NT2/D1 (cell line): ENCODE data around the gene NLGN1.

ENCODE experiments used
- YY1 ChIP-seq: IDR thresholded peaks from 2 replicates; pipeline ENCODE4 v1.6.1; 2011; ENCODE audit not compliant: insufficient read length, insufficient read depth
- ZNF274 ChIP-seq: IDR thresholded peaks from 2 replicates; pipeline ENCODE4 v1.6.1; 2011; ENCODE audit warnings: mild to moderate bottlenecking, low read depth, low read length

DNA sequence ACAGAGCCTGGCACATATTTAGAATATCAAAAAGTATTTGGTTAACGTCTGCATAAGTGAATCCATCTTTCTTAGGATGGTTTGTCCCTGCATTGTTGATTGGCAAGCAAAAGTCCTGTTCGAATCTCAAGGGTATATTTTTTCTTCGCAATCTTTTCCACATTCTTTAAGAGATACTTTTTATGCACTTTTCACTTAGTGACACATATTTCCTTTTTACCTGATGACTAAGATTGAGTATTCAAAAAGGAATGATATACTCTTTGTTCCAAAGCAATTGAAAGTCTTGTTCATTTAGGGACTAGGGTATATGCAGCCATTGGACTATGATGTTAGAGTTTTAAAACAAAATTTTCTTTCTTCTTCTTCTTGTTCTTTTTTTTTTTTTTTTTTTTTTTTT lies 349.9 kb downstream of the NLGN1 start:
- TF ChIP-seq YY1 (no peak), ZNF274 (no peak)
